B cell (primary cell): ENCODE data around the gene SEC24A. TPM values are rescaled to one million over a fixed set of nuclear protein-coding genes. Genes with fewer than 3 reads are reported as not detected.

Experiments used
- ATAC-seq: fragments of 200-7000 bp; cut with Tn5 transposase; one replicate; pipeline ENCODE4 v1.10.0; 2021; ENCODE audit warnings: low read depth, mild to moderate bottlenecking, moderate number of reproducible peaks, moderate library complexity
- CTCF ChIA-PET: fragments of 350-600 bp; sonication (Branson Sonifier 250); formaldehyde crosslinking; loops from one replicate; lab custom pipeline; 2021; ENCODE audit warnings: antibody characterized with exemption, inconsistent platforms; lab: Charles Lee
- POLR2A ChIA-PET: fragments of 350-600 bp; sonication (Branson Sonifier 250); formaldehyde crosslinking; loops from one replicate; lab custom pipeline; 2021; ENCODE audit warnings: antibody characterized with exemption; lab: Charles Lee
- DNase-seq: peaks from one replicate; pipeline ENCODE4 v3.0.0; 2013
- H2AFZ ChIP-seq: 2 replicates; pipeline ENCODE4 v1.6.1; 2012; ENCODE audit warnings: mild to moderate bottlenecking, low read depth, low read length; ENCODE audit not compliant: insufficient read depth, poor library complexity, severe bottlenecking
- H3K27ac ChIP-seq, 2 donors: 1 replicate in 1 of 2; 2 replicates in 1 of 2; pipeline ENCODE4 v1.5.1; 2012 to 2013; ENCODE audit warnings: low read length in 2 of 2, mild to moderate bottlenecking in 2 of 2, moderate library complexity in 1 of 2
- H3K27me3 ChIP-seq, 4 experiments: fragments of 200-600 bp in 1 of 4; sonication (generic) in 1 of 4; replicated peaks in 1 of 4; 1 replicate in 2 of 4; 2 replicates in 2 of 4; pipeline versions ENCODE4 v1.6.1 to v1.7.0; 2013 to 2016; ENCODE audit warnings: low read length in 3 of 4, mild to moderate bottlenecking in 2 of 4, mixed read lengths in 1 of 4, moderate library complexity in 1 of 4; ENCODE audit not compliant: insufficient read depth in 4 of 4, control insufficient read depth in 3 of 4; ENCODE audit errors: control extremely low read depth in 1 of 4
- H3K36me3 ChIP-seq, 2 experiments: replicated peaks in 1 of 2; 1 replicate in 1 of 2; 2 replicates in 1 of 2; pipeline versions ENCODE4 v1.6.1 to v1.7.1; 2013; ENCODE audit warnings: low read length in 1 of 2; ENCODE audit not compliant: insufficient read depth in 2 of 2, control insufficient read depth in 1 of 2; ENCODE audit errors: control extremely low read depth in 1 of 2, extremely low read depth in 1 of 2
- H3K4me1 ChIP-seq, 2 donors: fragments of 200-600 bp in 1 of 2; sonication (generic) in 1 of 2; 1 replicate in 1 of 2; 2 replicates in 1 of 2; pipeline versions ENCODE4 v1.5.1 to v1.6.1; 2013 to 2017; ENCODE audit warnings: low read length in 2 of 2; ENCODE audit not compliant: control insufficient read depth in 2 of 2, insufficient read depth in 2 of 2
- H3K4me2 ChIP-seq: replicated peaks from 2 replicates; pipeline ENCODE3; 2012; ENCODE audit warnings: mild to moderate bottlenecking, low read depth, low read length; ENCODE audit not compliant: poor library complexity, severe bottlenecking
- H3K4me3 ChIP-seq, 5 experiments: fragments of 200-600 bp in 1 of 5; sonication (generic) in 1 of 5; 1 replicate in 3 of 5; 2 replicates in 2 of 5; pipeline versions ENCODE4 v1.5.1 to v1.7.0; 2011 to 2016; ENCODE audit warnings: low read length in 4 of 5, mild to moderate bottlenecking in 4 of 5, low read depth in 2 of 5, control low read depth in 1 of 5, moderate library complexity in 1 of 5; ENCODE audit not compliant: insufficient read depth in 1 of 5; ENCODE audit errors: control extremely low read depth in 1 of 5, extremely low read depth in 1 of 5
- H3K79me2 ChIP-seq: fragments of 200-600 bp; sonication (generic); one replicate; pipeline ENCODE4 v1.6.0; 2016; ENCODE audit warnings: low read length; ENCODE audit not compliant: control insufficient read depth, insufficient read depth
- H3K9ac ChIP-seq: fragments of 200-600 bp; sonication (generic); 2 replicates; pipeline ENCODE4 v1.6.1; 2017; ENCODE audit warnings: mild to moderate bottlenecking, low read length, moderate library complexity
- H3K9me3 ChIP-seq, 3 donors: one replicate each; pipeline versions ENCODE4 v1.6.1 to v1.7.1; 2013; ENCODE audit warnings: low read length in 2 of 3; ENCODE audit not compliant: control insufficient read depth in 2 of 3, insufficient read depth in 1 of 3; ENCODE audit errors: control extremely low read depth in 1 of 3
- H4K20me1 ChIP-seq: 2 replicates; pipeline ENCODE4 v1.6.0; 2012; ENCODE audit warnings: mild to moderate bottlenecking, low read length; ENCODE audit not compliant: insufficient read depth, control insufficient read depth, poor library complexity, severe bottlenecking
- H3K27ac Mint-ChIP-seq: one replicate; pipeline ENCODE4 v1.8.0; 2021; ENCODE audit warnings: mixed read lengths
- H3K27me3 Mint-ChIP-seq: one replicate; pipeline ENCODE4 v1.8.0; 2021; ENCODE audit warnings: mixed read lengths
- H3K4me1 Mint-ChIP-seq: one replicate; pipeline ENCODE4 v1.8.0; 2021; ENCODE audit warnings: mixed read lengths
- H3K4me3 Mint-ChIP-seq: one replicate; pipeline ENCODE4 v1.8.0; 2021; ENCODE audit warnings: mixed read lengths
- H3K9me3 Mint-ChIP-seq: one replicate; pipeline ENCODE4 v1.8.0; 2022; ENCODE audit warnings: mixed read lengths; ENCODE audit not compliant: insufficient read depth
- EZH2 ChIP-seq: IDR thresholded peaks from 2 replicates; pipeline ENCODE4 v1.6.1; 2012; ENCODE audit warnings: borderline replicate concordance, low read depth, mild to moderate bottlenecking, moderate library complexity, low read length; ENCODE audit not compliant: insufficient read depth, poor library complexity, severe bottlenecking
- WGBS: methylation state at CpG from one replicate; pipeline ENCODE4 v1.1.5; 2013; ENCODE audit warnings: missing lambda C conversion rate; ENCODE audit not compliant: insufficient coverage; 5-methylcytosine and 5-hydroxymethylcytosine counted together
- intact Hi-C: fragments of 100-400 bp; cut with micrococcal nuclease; formaldehyde crosslinking; loops from one replicate; pipeline ENCODE4 v1.10.0; 2022
- polyA plus RNA-seq: library from polyadenylated mRNA; depleted of rRNA; stranded (reverse); fragments of >200 nt; gene quantifications from 2 replicates; pipeline ENCODE4 v1.2.3, GENCODE V29; 2012
- total RNA-seq, 2 donors: library from RNA; stranded (reverse); fragments of 120-200 nt in 1 of 2; gene quantifications; 1 replicate in 1 of 2; 2 replicates in 1 of 2; pipeline versions ENCODE4 v1.2.3 to v1.2.4, GENCODE V29; 2013 to 2022
- TF ChIP-seq, protein P1 (sequence below): fragments of 200-600 bp; IDR thresholded peaks from one replicate; pipeline ENCODE4 v1.8.0; 2022; ENCODE audit warnings: antibody characterized with exemption, mild to moderate bottlenecking

Gene SEC24A
- total and polyA plus RNA-seq, 2 donors (not counting 1 experiment from before 2014, with no cell fraction given), result 6.9 to 13.0 TPM

DNA sequence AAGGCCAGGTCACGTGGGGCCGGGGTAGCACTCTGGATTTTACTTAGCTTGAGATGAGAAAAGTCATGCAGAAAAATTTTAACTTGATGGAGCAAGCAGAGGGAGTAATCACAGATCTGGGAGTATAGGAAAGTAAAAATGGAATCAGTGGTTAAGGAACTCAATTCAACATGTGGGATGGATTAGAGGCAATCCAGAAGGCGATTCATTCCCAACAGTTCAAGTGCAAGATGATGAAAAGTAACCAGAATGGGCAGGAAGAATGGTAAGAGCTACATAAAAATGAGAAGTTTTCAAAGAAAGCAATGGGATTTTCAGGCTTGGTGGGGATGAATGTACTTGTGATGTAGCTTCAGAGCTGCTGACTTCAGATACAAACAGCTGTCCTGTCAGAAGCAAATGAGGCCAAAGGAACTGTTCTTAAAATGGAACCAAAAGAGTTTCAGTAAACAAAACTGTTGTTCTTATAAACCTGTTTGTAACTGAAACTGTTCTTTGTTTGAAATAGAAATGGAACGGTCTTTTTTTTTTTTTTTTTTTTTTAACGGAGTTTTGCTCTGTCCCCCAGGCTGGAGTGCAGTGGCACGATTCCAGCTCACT is 5.6 kb upstream of the SEC24A start:
- Mint-ChIP-seq H3K27ac (no peak overlapping the region), H3K27me3 (no peaks in the 10 kb centered on the region), H3K9me3 (no peaks in the 10 kb centered on the region), H3K4me3 (no peak overlapping the region), H3K4me1 (peaks cover 6% of the 10 kb centered on the region)
- H3K9me3 ChIP-seq, result no peaks in the 10 kb centered on the region
- no peaks in the 10 kb centered on the region for H3K27me3 ChIP-seq
- peaks cover 3 to 9% of the 10 kb centered on the region in 2 donors for H3K4me1 ChIP-seq
- no peak overlapping the region for H3K4me3 ChIP-seq
- no peak overlapping the region for H3K4me2 ChIP-seq
- 91% methylated on average over 3 of the region's 6 CpGs for WGBS
- H3K27ac ChIP-seq, result no peak overlapping the region
- CTCF ChIA-PET, result interaction anchor here (0.7 kb wide), 1 partner anchor 262 kb away, joined by 5 read pairs; the partner anchor contains the start of gene PCBD2
- POLR2A ChIA-PET, result no interaction called here
- intact Hi-C loops, result loop anchor here (10.0 kb wide), 1 partner anchor 202 kb away; the partner anchor contains the start of gene C5orf24
- no peaks in the 10 kb centered on the region for H3K79me2 ChIP-seq
- H3K36me3 ChIP-seq, result no peaks in the 10 kb centered on the region
- H4K20me1 ChIP-seq, result no peaks in the 10 kb centered on the region
- H2AFZ ChIP-seq, result no peak overlapping the region
- no peak for DNase-seq
- no peak for ATAC-seq
- H3K9ac ChIP-seq, result no peak overlapping the region
- TF ChIP-seq, protein P1, sequence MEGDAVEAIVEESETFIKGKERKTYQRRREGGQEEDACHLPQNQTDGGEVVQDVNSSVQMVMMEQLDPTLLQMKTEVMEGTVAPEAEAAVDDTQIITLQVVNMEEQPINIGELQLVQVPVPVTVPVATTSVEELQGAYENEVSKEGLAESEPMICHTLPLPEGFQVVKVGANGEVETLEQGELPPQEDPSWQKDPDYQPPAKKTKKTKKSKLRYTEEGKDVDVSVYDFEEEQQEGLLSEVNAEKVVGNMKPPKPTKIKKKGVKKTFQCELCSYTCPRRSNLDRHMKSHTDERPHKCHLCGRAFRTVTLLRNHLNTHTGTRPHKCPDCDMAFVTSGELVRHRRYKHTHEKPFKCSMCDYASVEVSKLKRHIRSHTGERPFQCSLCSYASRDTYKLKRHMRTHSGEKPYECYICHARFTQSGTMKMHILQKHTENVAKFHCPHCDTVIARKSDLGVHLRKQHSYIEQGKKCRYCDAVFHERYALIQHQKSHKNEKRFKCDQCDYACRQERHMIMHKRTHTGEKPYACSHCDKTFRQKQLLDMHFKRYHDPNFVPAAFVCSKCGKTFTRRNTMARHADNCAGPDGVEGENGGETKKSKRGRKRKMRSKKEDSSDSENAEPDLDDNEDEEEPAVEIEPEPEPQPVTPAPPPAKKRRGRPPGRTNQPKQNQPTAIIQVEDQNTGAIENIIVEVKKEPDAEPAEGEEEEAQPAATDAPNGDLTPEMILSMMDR, result no peak
- no peak for TF ChIP-seq EZH2
